GDM1 (cell line): ENCODE results near the gene CDH8.

ENCODE experiments used
- DNase-seq: peaks from one replicate; lab custom pipeline; 2025; lab: John Stamatoyannopoulos, UW

Gene CDH8

GRCh38 chr16:62029947-62030346 lies 6.3 kb downstream of the CDH8 start:
- no peak for DNase-seq

- DNase-seq = no peak
Observed at GRCh38 chr16:62022688-62023087, 13.6 kb downstream of the CDH8 start.

GRCh38 chr16:62021161-62021581 lies 15.1 kb downstream of the CDH8 start:
- DNase-seq = no peak

- DNase-seq = no peak
Observed at GRCh38 chr16:62020681-62021080, 15.6 kb downstream of the CDH8 start.

GRCh38 chr16:62019851-62020250 lies 16.4 kb downstream of the CDH8 start:
- no peak for DNase-seq

GRCh38 chr16:62018301-62019060 lies 17.8 kb downstream of the CDH8 start:
- DNase-seq = no peak

GRCh38 chr16:62014319-62014923 lies 21.8 kb downstream of the CDH8 start:
- no peak for DNase-seq

GRCh38 chr16:62010186-62010585 lies 26.1 kb downstream of the CDH8 start:
- no peak for DNase-seq

- DNase-seq = no peak
Observed at GRCh38 chr16:61998460-61998859, 37.8 kb downstream of the CDH8 start.

- no peak for DNase-seq
Observed at GRCh38 chr16:61993108-61993507, 43.1 kb downstream of the CDH8 start.

GRCh38 chr16:61987474-61988012 lies 48.7 kb downstream of the CDH8 start:
- no peak for DNase-seq

- no peak for DNase-seq
Observed at GRCh38 chr16:61969077-61969382, 67.2 kb downstream of the CDH8 start.

- DNase-seq = no peak
Observed at GRCh38 chr16:61968242-61969076, 67.8 kb downstream of the CDH8 start.

- DNase-seq = no peak
Observed at GRCh38 chr16:61957075-61957855, 79.0 kb downstream of the CDH8 start.

- no peak for DNase-seq
Observed at GRCh38 chr16:61952841-61953240, 83.4 kb downstream of the CDH8 start.

GRCh38 chr16:61948414-61948813 lies 87.8 kb downstream of the CDH8 start:
- no peak for DNase-seq

GRCh38 chr16:61946019-61946418 lies 90.2 kb downstream of the CDH8 start:
- no peak for DNase-seq

GRCh38 chr16:61945511-61945910 lies 90.7 kb downstream of the CDH8 start:
- no peak for DNase-seq

- no peak for DNase-seq
Observed at GRCh38 chr16:61944004-61944403, 92.2 kb downstream of the CDH8 start.

- no peak for DNase-seq
Observed at GRCh38 chr16:61940611-61941010, 95.6 kb downstream of the CDH8 start.

GRCh38 chr16:61937646-61938045 lies 98.6 kb downstream of the CDH8 start:
- DNase-seq = no peak

- DNase-seq = no peak
Observed at GRCh38 chr16:61936522-61936921, 99.7 kb downstream of the CDH8 start.
